HEK293 (cell line): Measurements from ENCODE around the gene ZBTB47.

ENCODE experiments used
- CTCF ChIA-PET: fragments of 350-600 bp; formaldehyde crosslinking; extraction: SDS; loops from one replicate; lab custom pipeline; 2021; ENCODE audit warnings: antibody characterized with exemption; lab: Yijun Ruan, JAX
- POLR2A ChIA-PET: fragments of 300-600 bp; formaldehyde crosslinking; extraction: SDS; loops from one replicate; lab custom pipeline; 2020; ENCODE audit warnings: antibody characterized with exemption, inconsistent platforms; lab: Yijun Ruan, JAX
- H3K27ac ChIP-seq: fragments of 200-500 bp; sonication (Bioruptor generic); 2 replicates; pipeline ENCODE4 v1.5.1; 2014; ENCODE audit warnings: low read depth, low read length, control low read depth, inconsistent platforms; ENCODE audit errors: extremely low read depth
- H3K36me3 ChIP-seq, 2 experiments: fragments of 200-500 bp in 1 of 2; sonication (Bioruptor generic) in 1 of 2; 1 replicate in 1 of 2; 2 replicates in 1 of 2; pipeline ENCODE4 v1.5.1; 2014 to 2017; ENCODE audit warnings: inconsistent platforms in 2 of 2, low read length in 2 of 2; ENCODE audit not compliant: control insufficient read depth in 2 of 2, insufficient read depth in 1 of 2
- H3K4me1 ChIP-seq: fragments of 200-500 bp; sonication (Bioruptor generic); 2 replicates; pipeline ENCODE4 v1.5.1; 2014; ENCODE audit warnings: mild to moderate bottlenecking, low read length, inconsistent platforms; ENCODE audit not compliant: control insufficient read depth, insufficient read depth
- H3K4me3 ChIP-seq: 2 replicates; pipeline ENCODE4 v1.5.1; 2011; ENCODE audit warnings: low read depth, mild to moderate bottlenecking, control low read depth, low read length, moderate library complexity
- H3K9me3 ChIP-seq: fragments of 200-500 bp; sonication (Bioruptor generic); 2 replicates; pipeline ENCODE4 v1.5.1; 2014; ENCODE audit warnings: low read depth, low read length, inconsistent platforms; ENCODE audit not compliant: control insufficient read depth, insufficient read depth
- GLIS1 ChIP-seq: fragments of 450-650 bp; formaldehyde crosslinking; IDR thresholded peaks from 2 replicates; pipeline ENCODE4 v1.5.1; 2016; ENCODE audit warnings: missing biosample characterization, missing genetic modification characterization
- HOXA7 ChIP-seq: sonication (generic); formaldehyde crosslinking; IDR thresholded peaks from 2 replicates; pipeline ENCODE4 v1.8.1; 2022; ENCODE audit warnings: missing genetic modification reagents, borderline replicate concordance
- ZBTB48 ChIP-seq: fragments of 450-650 bp; formaldehyde crosslinking; IDR thresholded peaks from 2 replicates; pipeline ENCODE4 v1.5.1; 2016; ENCODE audit warnings: missing biosample characterization, missing genetic modification characterization
- ZIC2 ChIP-seq: fragments of 450-650 bp; formaldehyde crosslinking; IDR thresholded peaks from 2 replicates; pipeline ENCODE4 v1.5.1; 2016; ENCODE audit warnings: missing biosample characterization, missing genetic modification characterization
- ZNF202 ChIP-seq: fragments of 450-650 bp; formaldehyde crosslinking; IDR thresholded peaks from 2 replicates; pipeline ENCODE4 v1.5.1; 2016; ENCODE audit warnings: missing biosample characterization, missing genetic modification characterization, borderline replicate concordance
- ZNF292 ChIP-seq: fragments of 450-650 bp; formaldehyde crosslinking; IDR thresholded peaks from 2 replicates; pipeline ENCODE4 v1.5.1; 2016; ENCODE audit warnings: low read depth, missing biosample characterization, missing genetic modification characterization, borderline replicate concordance
- ZNF510 ChIP-seq: fragments of 450-650 bp; formaldehyde crosslinking; IDR thresholded peaks from 2 replicates; pipeline ENCODE4 v1.5.1; 2018; ENCODE audit warnings: mild to moderate bottlenecking, missing genetic modification characterization, missing biosample characterization; ENCODE audit not compliant: insufficient replicate concordance
- ZNF555 ChIP-seq: fragments of 450-650 bp; formaldehyde crosslinking; conservative IDR thresholded peaks from 2 replicates; pipeline ENCODE4 v1.5.1; 2017; ENCODE audit warnings: missing biosample characterization, mild to moderate bottlenecking, missing genetic modification characterization, inconsistent platforms
- ZNF558 ChIP-seq: fragments of 450-650 bp; formaldehyde crosslinking; IDR thresholded peaks from 2 replicates; pipeline ENCODE4 v1.5.1; 2016; ENCODE audit warnings: missing biosample characterization, missing genetic modification characterization
- ZNF596 ChIP-seq: fragments of 450-650 bp; IDR thresholded peaks from 2 replicates; pipeline ENCODE4 v1.5.0; 2018; ENCODE audit warnings: missing biosample characterization, mild to moderate bottlenecking, missing genetic modification characterization, moderate library complexity
- ZNF600 ChIP-seq: fragments of 450-650 bp; formaldehyde crosslinking; IDR thresholded peaks from 2 replicates; pipeline ENCODE4 v1.5.1; 2016; ENCODE audit warnings: missing biosample characterization, missing genetic modification characterization
- ZNF664 ChIP-seq: fragments of 450-650 bp; formaldehyde crosslinking; IDR thresholded peaks from 2 replicates; pipeline ENCODE4 v1.5.1; 2016; ENCODE audit warnings: missing biosample characterization, missing genetic modification characterization
- ZSCAN23 ChIP-seq: fragments of 450-650 bp; formaldehyde crosslinking; IDR thresholded peaks from 2 replicates; pipeline ENCODE4 v1.5.1; 2016; ENCODE audit warnings: missing biosample characterization, missing genetic modification characterization
- TF ChIP-seq, protein P1 (sequence below): fragments of 450-650 bp; formaldehyde crosslinking; IDR thresholded peaks from 2 replicates; pipeline ENCODE4 v1.5.1; 2016; ENCODE audit warnings: missing biosample characterization, missing genetic modification characterization
- TF ChIP-seq, protein P2 (sequence below): fragments of 450-650 bp; formaldehyde crosslinking; IDR thresholded peaks from 2 replicates; pipeline ENCODE4 v1.5.1; 2016; ENCODE audit warnings: missing biosample characterization, missing genetic modification characterization, borderline replicate concordance
- TF ChIP-seq, protein P3 (sequence below): fragments of 450-650 bp; formaldehyde crosslinking; IDR thresholded peaks from 2 replicates; pipeline ENCODE4 v1.5.1; 2016; ENCODE audit warnings: missing biosample characterization, missing genetic modification characterization

The ZBTB47 gene

DNA sequence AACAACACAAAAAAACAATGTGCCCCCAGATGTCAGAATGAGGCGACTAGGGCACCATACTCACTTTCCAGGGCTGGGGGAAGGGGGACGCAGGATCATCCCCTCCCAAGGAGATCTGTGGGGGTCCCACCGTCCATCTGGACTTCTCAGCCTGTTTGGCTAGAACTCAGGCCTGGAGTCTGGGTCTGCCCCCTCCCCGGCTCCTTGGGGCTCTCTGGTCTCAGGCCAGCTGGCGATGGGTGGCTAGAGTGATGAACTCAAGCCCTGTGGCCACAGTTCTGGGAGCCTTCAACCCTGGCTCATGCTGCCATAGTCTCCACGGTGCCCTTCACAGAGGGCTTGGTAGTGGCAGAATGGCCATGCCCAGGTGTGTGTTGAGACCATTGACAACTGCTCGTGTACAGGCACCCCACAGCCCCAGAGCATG is 13.6 kb downstream of the ZBTB47 start (continued):
- TF ChIP-seq, protein P1, sequence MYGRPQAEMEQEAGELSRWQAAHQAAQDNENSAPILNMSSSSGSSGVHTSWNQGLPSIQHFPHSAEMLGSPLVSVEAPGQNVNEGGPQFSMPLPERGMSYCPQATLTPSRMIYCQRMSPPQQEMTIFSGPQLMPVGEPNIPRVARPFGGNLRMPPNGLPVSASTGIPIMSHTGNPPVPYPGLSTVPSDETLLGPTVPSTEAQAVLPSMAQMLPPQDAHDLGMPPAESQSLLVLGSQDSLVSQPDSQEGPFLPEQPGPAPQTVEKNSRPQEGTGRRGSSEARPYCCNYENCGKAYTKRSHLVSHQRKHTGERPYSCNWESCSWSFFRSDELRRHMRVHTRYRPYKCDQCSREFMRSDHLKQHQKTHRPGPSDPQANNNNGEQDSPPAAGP = no peak
- no peak for TF ChIP-seq ZNF600 (tag by site-specific recombination)

DNA sequence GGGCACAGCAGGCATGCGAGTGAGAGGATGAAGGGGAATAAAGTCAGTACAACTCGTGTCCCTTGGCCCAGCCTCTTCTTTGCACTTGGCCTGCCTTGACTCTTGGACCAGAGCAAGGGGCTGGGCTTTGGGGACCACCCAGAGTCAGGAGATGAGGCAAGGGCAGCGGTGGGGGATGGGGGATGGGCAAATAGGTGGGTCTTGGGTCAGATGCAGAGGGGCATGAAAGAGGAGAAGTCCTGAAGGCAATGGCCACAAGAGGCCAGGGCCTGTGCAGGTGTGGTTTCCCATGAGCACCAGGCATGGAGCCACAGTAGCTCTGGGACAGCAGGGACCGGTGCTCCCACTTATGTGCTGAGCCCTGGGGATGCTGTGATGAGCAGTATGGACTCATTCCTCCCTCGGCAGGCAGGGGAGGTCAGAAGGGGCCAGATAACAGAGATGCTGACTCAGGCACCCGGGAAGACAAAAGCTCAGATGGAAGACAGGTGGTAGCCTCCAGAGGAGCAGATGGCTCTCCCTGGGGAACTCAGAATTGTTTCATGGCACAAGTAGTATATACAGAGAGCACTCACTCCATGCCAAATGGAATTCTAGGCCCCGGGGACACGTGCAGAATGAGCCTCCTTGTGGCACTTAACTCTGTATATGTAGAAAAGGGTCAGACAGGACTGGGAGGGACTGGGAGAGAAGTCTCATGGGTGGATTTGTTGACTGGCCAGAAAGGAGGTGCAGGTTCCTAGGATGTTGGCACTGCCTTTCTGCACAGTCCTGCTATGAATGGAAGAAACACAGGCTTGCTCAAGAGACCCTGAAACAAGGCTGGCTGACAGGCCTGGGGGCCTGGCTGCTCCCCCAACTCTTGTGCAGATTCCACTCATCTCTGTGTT is 14.3 kb downstream of the ZBTB47 start:
- TF ChIP-seq ZIC2 (tag by site-specific recombination) (peak; percentile 46), ZNF558 (tag by site-specific recombination) (no peak), GLIS1 (peak; percentile 68), ZBTB48 (tag by site-specific recombination) (0 out of 2 replicates have a peak, but pooled peaks have one; percentile 21)
- TF ChIP-seq, all 188 proteins: peak for 3
- H3K4me1 ChIP-seq = no peaks in the 10 kb centered on the region
- ChIA-PET CTCF (interaction anchor here (0.7 kb wide), 1 partner anchor 43 kb away, joined by 3 read pairs; no protein-coding TSS in a partner anchor), POLR2A (no interaction called here)
- no peaks in the 10 kb centered on the region for H3K9me3 ChIP-seq
- H3K4me3 ChIP-seq = no peak overlapping the region
- H3K27ac ChIP-seq = no peak overlapping the region
- peaks cover 0 to 7% of the 10 kb centered on the region in 2 experiments; a peak in 1 of 3 replicates for H3K36me3 ChIP-seq

DNA sequence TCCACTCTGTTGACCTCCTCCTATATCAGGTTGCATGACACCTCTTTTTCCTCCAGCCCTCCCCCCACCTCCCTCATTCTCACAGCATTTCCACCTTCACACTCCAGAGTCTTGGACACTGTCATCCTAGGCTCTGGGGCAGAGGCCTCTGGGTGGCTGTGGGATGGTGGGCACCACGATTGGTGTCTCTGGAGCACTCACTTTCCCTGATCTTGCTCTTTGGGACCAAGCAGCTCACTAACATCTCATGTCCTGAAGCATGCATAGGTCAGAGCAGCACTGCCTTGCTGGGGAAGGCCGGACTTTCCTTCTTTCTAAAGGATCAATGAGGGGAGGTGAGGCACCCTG is 14.9 kb downstream of the ZBTB47 start:
- no peak overlapping the region for H3K4me3 ChIP-seq
- H3K9me3 ChIP-seq = no peaks in the 10 kb centered on the region
- peaks cover 0 to 5% of the 10 kb centered on the region in 2 experiments; a peak in 1 of 3 replicates for H3K36me3 ChIP-seq
- no peaks in the 10 kb centered on the region for H3K4me1 ChIP-seq
- ChIA-PET CTCF (no interaction called here), POLR2A (no interaction called here)
- no peak overlapping the region for H3K27ac ChIP-seq
- TF ChIP-seq ZNF292 (tag by site-specific recombination) (no peak), ZNF555 (no peak), ZSCAN23 (tag by site-specific recombination) (no peak), HOXA7 (CRISPR knock-in tag) (no peak), ZNF510 (tag by site-specific recombination) (no peak), ZNF596 (tag by site-specific recombination) (no peak), ZNF202 (tag by site-specific recombination) (no peak), ZNF664 (tag by site-specific recombination) (no peak)
- TF ChIP-seq, protein P2, sequence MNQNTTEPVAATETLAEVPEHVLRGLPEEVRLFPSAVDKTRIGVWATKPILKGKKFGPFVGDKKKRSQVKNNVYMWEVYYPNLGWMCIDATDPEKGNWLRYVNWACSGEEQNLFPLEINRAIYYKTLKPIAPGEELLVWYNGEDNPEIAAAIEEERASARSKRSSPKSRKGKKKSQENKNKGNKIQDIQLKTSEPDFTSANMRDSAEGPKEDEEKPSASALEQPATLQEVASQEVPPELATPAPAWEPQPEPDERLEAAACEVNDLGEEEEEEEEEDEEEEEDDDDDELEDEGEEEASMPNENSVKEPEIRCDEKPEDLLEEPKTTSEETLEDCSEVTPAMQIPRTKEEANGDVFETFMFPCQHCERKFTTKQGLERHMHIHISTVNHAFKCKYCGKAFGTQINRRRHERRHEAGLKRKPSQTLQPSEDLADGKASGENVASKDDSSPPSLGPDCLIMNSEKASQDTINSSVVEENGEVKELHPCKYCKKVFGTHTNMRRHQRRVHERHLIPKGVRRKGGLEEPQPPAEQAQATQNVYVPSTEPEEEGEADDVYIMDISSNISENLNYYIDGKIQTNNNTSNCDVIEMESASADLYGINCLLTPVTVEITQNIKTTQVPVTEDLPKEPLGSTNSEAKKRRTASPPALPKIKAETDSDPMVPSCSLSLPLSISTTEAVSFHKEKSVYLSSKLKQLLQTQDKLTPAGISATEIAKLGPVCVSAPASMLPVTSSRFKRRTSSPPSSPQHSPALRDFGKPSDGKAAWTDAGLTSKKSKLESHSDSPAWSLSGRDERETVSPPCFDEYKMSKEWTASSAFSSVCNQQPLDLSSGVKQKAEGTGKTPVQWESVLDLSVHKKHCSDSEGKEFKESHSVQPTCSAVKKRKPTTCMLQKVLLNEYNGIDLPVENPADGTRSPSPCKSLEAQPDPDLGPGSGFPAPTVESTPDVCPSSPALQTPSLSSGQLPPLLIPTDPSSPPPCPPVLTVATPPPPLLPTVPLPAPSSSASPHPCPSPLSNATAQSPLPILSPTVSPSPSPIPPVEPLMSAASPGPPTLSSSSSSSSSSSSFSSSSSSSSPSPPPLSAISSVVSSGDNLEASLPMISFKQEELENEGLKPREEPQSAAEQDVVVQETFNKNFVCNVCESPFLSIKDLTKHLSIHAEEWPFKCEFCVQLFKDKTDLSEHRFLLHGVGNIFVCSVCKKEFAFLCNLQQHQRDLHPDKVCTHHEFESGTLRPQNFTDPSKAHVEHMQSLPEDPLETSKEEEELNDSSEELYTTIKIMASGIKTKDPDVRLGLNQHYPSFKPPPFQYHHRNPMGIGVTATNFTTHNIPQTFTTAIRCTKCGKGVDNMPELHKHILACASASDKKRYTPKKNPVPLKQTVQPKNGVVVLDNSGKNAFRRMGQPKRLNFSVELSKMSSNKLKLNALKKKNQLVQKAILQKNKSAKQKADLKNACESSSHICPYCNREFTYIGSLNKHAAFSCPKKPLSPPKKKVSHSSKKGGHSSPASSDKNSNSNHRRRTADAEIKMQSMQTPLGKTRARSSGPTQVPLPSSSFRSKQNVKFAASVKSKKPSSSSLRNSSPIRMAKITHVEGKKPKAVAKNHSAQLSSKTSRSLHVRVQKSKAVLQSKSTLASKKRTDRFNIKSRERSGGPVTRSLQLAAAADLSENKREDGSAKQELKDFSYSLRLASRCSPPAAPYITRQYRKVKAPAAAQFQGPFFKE (tag by site-specific recombination) = no peak
- TF ChIP-seq, protein P3, sequence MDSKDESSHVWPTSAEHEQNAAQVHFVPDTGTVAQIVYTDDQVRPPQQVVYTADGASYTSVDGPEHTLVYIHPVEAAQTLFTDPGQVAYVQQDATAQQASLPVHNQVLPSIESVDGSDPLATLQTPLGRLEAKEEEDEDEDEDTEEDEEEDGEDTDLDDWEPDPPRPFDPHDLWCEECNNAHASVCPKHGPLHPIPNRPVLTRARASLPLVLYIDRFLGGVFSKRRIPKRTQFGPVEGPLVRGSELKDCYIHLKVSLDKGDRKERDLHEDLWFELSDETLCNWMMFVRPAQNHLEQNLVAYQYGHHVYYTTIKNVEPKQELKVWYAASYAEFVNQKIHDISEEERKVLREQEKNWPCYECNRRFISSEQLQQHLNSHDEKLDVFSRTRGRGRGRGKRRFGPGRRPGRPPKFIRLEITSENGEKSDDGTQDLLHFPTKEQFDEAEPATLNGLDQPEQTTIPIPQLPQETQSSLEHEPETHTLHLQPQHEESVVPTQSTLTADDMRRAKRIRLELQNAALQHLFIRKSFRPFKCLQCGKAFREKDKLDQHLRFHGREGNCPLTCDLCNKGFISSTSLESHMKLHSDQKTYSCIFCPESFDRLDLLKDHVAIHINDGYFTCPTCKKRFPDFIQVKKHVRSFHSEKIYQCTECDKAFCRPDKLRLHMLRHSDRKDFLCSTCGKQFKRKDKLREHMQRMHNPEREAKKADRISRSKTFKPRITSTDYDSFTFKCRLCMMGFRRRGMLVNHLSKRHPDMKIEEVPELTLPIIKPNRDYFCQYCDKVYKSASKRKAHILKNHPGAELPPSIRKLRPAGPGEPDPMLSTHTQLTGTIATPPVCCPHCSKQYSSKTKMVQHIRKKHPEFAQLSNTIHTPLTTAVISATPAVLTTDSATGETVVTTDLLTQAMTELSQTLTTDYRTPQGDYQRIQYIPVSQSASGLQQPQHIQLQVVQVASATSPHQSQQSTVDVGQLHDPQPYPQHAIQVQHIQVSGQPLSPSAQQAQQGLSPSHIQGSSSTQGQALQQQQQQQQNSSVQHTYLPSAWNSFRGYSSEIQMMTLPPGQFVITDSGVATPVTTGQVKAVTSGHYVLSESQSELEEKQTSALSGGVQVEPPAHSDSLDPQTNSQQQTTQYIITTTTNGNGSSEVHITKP = no peak
- TF ChIP-seq, all 188 proteins: peak for 0
